KOPT-K1 (cell line): Measurements from ENCODE around the gene ACVRL1.
A peak's percentile ranks its signal among the peaks of the same experiment; 100 is the strongest.

ENCODE experiments used
- H3K27ac ChIP-seq: fragments of 200-600 bp; sonication (generic); 2 replicates; pipeline ENCODE4 v1.5.1; 2016; ENCODE audit warnings: antibody characterized with exemption, mild to moderate bottlenecking, low read depth, low read length; ENCODE audit not compliant: poor library complexity, severe bottlenecking
- H3K36me3 ChIP-seq: fragments of 200-600 bp; sonication (generic); 2 replicates; pipeline ENCODE4 v1.5.1; 2017; ENCODE audit warnings: antibody characterized with exemption, mild to moderate bottlenecking, low read length, moderate library complexity; ENCODE audit not compliant: insufficient read depth
- H3K9me3 ChIP-seq: fragments of 200-600 bp; sonication (generic); 2 replicates; pipeline ENCODE4 v1.5.1; 2017; ENCODE audit warnings: antibody characterized with exemption, low read length, mild to moderate bottlenecking; ENCODE audit not compliant: insufficient read depth, poor library complexity, severe bottlenecking

ACVRL1 gene

GRCh38 chr12:51962737-51963136 lies 55.4 kb downstream of the ACVRL1 start:
- peak overlapping the region; percentile 36 for H3K27ac ChIP-seq
- H3K36me3 ChIP-seq = peaks cover 26% of the 10 kb centered on the region
- peaks cover 7% of the 10 kb centered on the region for H3K9me3 ChIP-seq

- H3K9me3 ChIP-seq = peaks cover 7% of the 10 kb centered on the region
- no peak overlapping the region for H3K27ac ChIP-seq
- peaks cover 26% of the 10 kb centered on the region for H3K36me3 ChIP-seq
Measured at GRCh38 chr12:51963477-51963876, 56.2 kb downstream of the ACVRL1 start.

- H3K9me3 ChIP-seq = no peaks in the 10 kb centered on the region
- H3K36me3 ChIP-seq = 0 out of 2 replicates have a peak, but pooled peaks cover 5% of the 10 kb centered on the region
- no peak overlapping the region for H3K27ac ChIP-seq
Measured at GRCh38 chr12:51969643-51970042, 62.3 kb downstream of the ACVRL1 start.

- H3K27ac ChIP-seq = peak overlapping the region; percentile 84
- H3K9me3 ChIP-seq = no peaks in the 10 kb centered on the region
- peaks cover 15% of the 10 kb centered on the region for H3K36me3 ChIP-seq
Measured at GRCh38 chr12:51970904-51971646, 63.8 kb downstream of the ACVRL1 start.

- Histone ChIP-seq H3K36me3 (peaks cover 22% of the 10 kb centered on the region), H3K9me3 (no peaks in the 10 kb centered on the region), H3K27ac (peak overlapping the region; percentile 84)
Measured at GRCh38 chr12:51971679-51972421, 64.5 kb downstream of the ACVRL1 start.

GRCh38 chr12:51972422-51972812 lies 65.1 kb downstream of the ACVRL1 start:
- no peaks in the 10 kb centered on the region for H3K9me3 ChIP-seq
- peaks cover 27% of the 10 kb centered on the region for H3K36me3 ChIP-seq
- peak overlapping the region; percentile 84 for H3K27ac ChIP-seq

GRCh38 chr12:51972849-51973273 lies 65.6 kb downstream of the ACVRL1 start:
- no peaks in the 10 kb centered on the region for H3K9me3 ChIP-seq
- peaks cover 32% of the 10 kb centered on the region for H3K36me3 ChIP-seq
- peak overlapping the region; percentile 84 for H3K27ac ChIP-seq
